Ovary (tissue), 3 donors: ENCODE data around the gene CABCOCO1.

ENCODE experiments used
- CTCF ChIP-seq, 3 donors: fragments of 450-650 bp in 2 of 3; fragments of 200-600 bp in 1 of 3; IDR thresholded peaks; one replicate each; pipeline versions ENCODE4 v1.5.1 to v1.8.0; 2016 to 2022; ENCODE audit warnings: antibody characterized with exemption in 3 of 3, mild to moderate bottlenecking in 1 of 3
- EP300 ChIP-seq: sonication (generic); formaldehyde crosslinking; IDR thresholded peaks from one replicate; pipeline ENCODE4 v1.6.1; 2017; ENCODE audit warnings: antibody characterized with exemption
- POLR2A ChIP-seq: fragments of 450-650 bp; IDR thresholded peaks from one replicate; pipeline ENCODE4 v1.6.1; 2017; ENCODE audit warnings: antibody characterized with exemption, mild to moderate bottlenecking, moderate library complexity
- donor health status: DM: no; HTN: no; CAD: no.

GRCh38 chr10:61688551-61689308 is 26.0 kb downstream of the CABCOCO1 start:
- TF ChIP-seq CTCF (IDR thresholded peaks at IDR 0.05) (no peak), EP300 (no peak), POLR2A (no peak)
